IMR-90 (cell line): Measurements from ENCODE around the gene KRT1. TPM values are rescaled to one million over a fixed set of nuclear protein-coding genes. Genes with fewer than 3 reads are reported as not detected.

Experiments used
- ATAC-seq: fragments of 200-7000 bp; cut with Tn5 transposase; 2 replicates; pipeline ENCODE4 v1.9.1; 2020; ENCODE audit warnings: low read depth, mild to moderate bottlenecking, moderate library complexity
- BruUV-seq: library from RNA; stranded (reverse); fragments of 400-500 nt; replicated peaks from 2 replicates; lab custom pipeline; 2021; lab: Mats Ljungman, UMichigan
- CTCF ChIA-PET: fragments of 300-600 bp; formaldehyde crosslinking; extraction: SDS; loops from one replicate; lab custom pipeline; 2021; ENCODE audit warnings: antibody characterized with exemption; lab: Yijun Ruan, JAX
- POLR2A ChIA-PET: fragments of 300-600 bp; sonication (Branson Sonifier 250); formaldehyde crosslinking; loops from one replicate; lab custom pipeline; 2022; ENCODE audit warnings: antibody characterized with exemption; ENCODE audit not compliant: unreplicated experiment; lab: Charles Lee
- DNase-seq: peaks from one replicate; pipeline ENCODE4 v3.0.0; 2013
- H2AFZ ChIP-seq: replicated peaks from 2 replicates; pipeline ENCODE3; 2013; ENCODE audit warnings: low read length, mild to moderate bottlenecking; ENCODE audit not compliant: poor library complexity
- H2AK5ac ChIP-seq: 2 replicates; pipeline ENCODE4 v1.6.1; 2013; ENCODE audit warnings: low read depth, low read length, inconsistent platforms
- H2AK9ac ChIP-seq: replicated peaks from 2 replicates; pipeline ENCODE3; 2013; ENCODE audit warnings: mild to moderate bottlenecking, low read depth, low read length, moderate library complexity; ENCODE audit not compliant: poor library complexity
- H2BK120ac ChIP-seq: 2 replicates; pipeline ENCODE4 v1.6.1; 2013; ENCODE audit warnings: low read depth, low read length, inconsistent platforms
- H2BK15ac ChIP-seq: 3 replicates; pipeline ENCODE4 v1.6.1; 2013; ENCODE audit warnings: low read depth, low read length, inconsistent platforms
- H2BK20ac ChIP-seq: 2 replicates; pipeline ENCODE4 v1.6.1; 2013; ENCODE audit warnings: low read depth, mild to moderate bottlenecking, inconsistent platforms, low read length, moderate library complexity
- H2BK5ac ChIP-seq: 2 replicates; pipeline ENCODE4 v1.6.1; 2013; ENCODE audit warnings: mild to moderate bottlenecking, low read depth, low read length, inconsistent platforms; ENCODE audit not compliant: poor library complexity, severe bottlenecking
- H3K14ac ChIP-seq: replicated peaks from 2 replicates; pipeline ENCODE4 v1.6.1; 2013; ENCODE audit warnings: low read depth, low read length, inconsistent platforms
- H3K18ac ChIP-seq: 2 replicates; pipeline ENCODE4 v1.6.1; 2013; ENCODE audit warnings: low read depth, low read length, control low read depth
- H3K23ac ChIP-seq: 2 replicates; pipeline ENCODE4 v1.6.1; 2013; ENCODE audit warnings: low read depth, low read length, inconsistent platforms
- H3K27ac ChIP-seq: 2 replicates; pipeline ENCODE4 v1.5.1; 2013; ENCODE audit warnings: mild to moderate bottlenecking, control low read depth, low read length; ENCODE audit not compliant: insufficient read depth
- H3K27me3 ChIP-seq: 2 replicates; pipeline ENCODE4 v1.6.1; 2013; ENCODE audit warnings: low read length; ENCODE audit not compliant: control insufficient read depth, insufficient read depth
- H3K36me3 ChIP-seq: 2 replicates; pipeline ENCODE4 v1.6.1; 2013; ENCODE audit warnings: low read length, mixed read lengths; ENCODE audit not compliant: control insufficient read depth, insufficient read depth
- H3K4ac ChIP-seq: 2 replicates; pipeline ENCODE4 v1.6.1; 2013; ENCODE audit warnings: low read depth, low read length, inconsistent platforms
- H3K4me1 ChIP-seq: 2 replicates; pipeline ENCODE4 v1.6.1; 2013; ENCODE audit warnings: low read length, mixed read lengths; ENCODE audit not compliant: control insufficient read depth, insufficient read depth
- H3K4me2 ChIP-seq: 2 replicates; pipeline ENCODE4 v1.6.1; 2013; ENCODE audit warnings: low read depth, mild to moderate bottlenecking, control low read depth, low read length, moderate library complexity
- H3K4me3 ChIP-seq: 2 replicates; pipeline ENCODE4 v1.5.1; 2013; ENCODE audit warnings: low read depth, mild to moderate bottlenecking, control low read depth, low read length, moderate library complexity; ENCODE audit not compliant: insufficient read depth
- H3K56ac ChIP-seq: 2 replicates; pipeline ENCODE4 v1.6.1; 2013; ENCODE audit warnings: low read length, inconsistent platforms; ENCODE audit not compliant: insufficient read depth; ENCODE audit errors: extremely low read depth
- H3K79me1 ChIP-seq, 2 experiments: 2 replicates each; pipeline ENCODE4 v1.6.1; 2013; ENCODE audit warnings: low read length in 2 of 2, inconsistent platforms in 1 of 2, low read depth in 1 of 2
- H3K9ac ChIP-seq: 2 replicates; pipeline ENCODE4 v1.6.1; 2013; ENCODE audit warnings: low read depth, low read length, control low read depth
- H3K9me1 ChIP-seq: 2 replicates; pipeline ENCODE4 v1.6.1; 2013; ENCODE audit warnings: low read length, inconsistent platforms; ENCODE audit not compliant: insufficient read depth
- H3K9me3 ChIP-seq: 2 replicates; pipeline ENCODE4 v1.6.1; 2013; ENCODE audit warnings: low read length; ENCODE audit not compliant: control insufficient read depth, insufficient read depth
- H4K20me1 ChIP-seq: 2 replicates; pipeline ENCODE4 v1.6.1; 2013; ENCODE audit warnings: low read length, inconsistent platforms; ENCODE audit not compliant: insufficient read depth
- H4K5ac ChIP-seq: 2 replicates; pipeline ENCODE4 v1.6.1; 2013; ENCODE audit warnings: mild to moderate bottlenecking, low read depth, low read length, control low read depth
- H4K8ac ChIP-seq, 2 experiments: 2 replicates each; pipeline ENCODE4 v1.6.1; 2013; ENCODE audit warnings: low read depth in 2 of 2, low read length in 2 of 2, control low read depth in 1 of 2, inconsistent platforms in 1 of 2
- H4K91ac ChIP-seq: 2 replicates; pipeline ENCODE4 v1.6.1; 2013; ENCODE audit warnings: low read depth, low read length, inconsistent platforms; ENCODE audit not compliant: insufficient read depth
- BHLHE40 ChIP-seq: fragments of 150-350 bp; IDR thresholded peaks from 2 replicates; pipeline ENCODE4 v1.6.1; 2016; ENCODE audit warnings: mild to moderate bottlenecking, low read depth, low read length
- CEBPB ChIP-seq: IDR thresholded peaks from 2 replicates; pipeline ENCODE4 v1.6.1; 2012; ENCODE audit warnings: low read depth, low read length, improper control_type of control experiment
- CHD1 ChIP-seq: IDR thresholded peaks from 2 replicates; pipeline ENCODE4 v1.6.1; 2012; ENCODE audit warnings: low read depth, low read length, improper control_type of control experiment
- CTCF ChIP-seq: conservative IDR thresholded peaks from 2 replicates; pipeline ENCODE4 v1.5.1; 2012; ENCODE audit warnings: mild to moderate bottlenecking, low read depth, low read length, improper control_type of control experiment
- ELK1 ChIP-seq: fragments of 150-350 bp; IDR thresholded peaks from 2 replicates; pipeline ENCODE4 v1.6.1; 2016; ENCODE audit warnings: low read depth, mild to moderate bottlenecking, low read length, moderate library complexity, borderline replicate concordance
- FOS ChIP-seq: fragments of 150-350 bp; IDR thresholded peaks from 2 replicates; pipeline ENCODE4 v1.6.1; 2016; ENCODE audit warnings: low read depth, low read length
- MAFK ChIP-seq: IDR thresholded peaks from 2 replicates; pipeline ENCODE4 v1.6.1; 2012; ENCODE audit warnings: low read depth, low read length, improper control_type of control experiment
- MXI1 ChIP-seq: IDR thresholded peaks from 2 replicates; pipeline ENCODE4 v1.6.1; 2012; ENCODE audit warnings: low read depth, mild to moderate bottlenecking, low read length, moderate library complexity, borderline replicate concordance
- NFE2L2 ChIP-seq: fragments of 150-350 bp; IDR thresholded peaks from 2 replicates; pipeline ENCODE4 v1.6.1; 2016; ENCODE audit warnings: low read depth, mild to moderate bottlenecking, low read length
- POLR2A ChIP-seq: IDR thresholded peaks from 2 replicates; pipeline ENCODE4 v1.6.1; 2012; ENCODE audit warnings: mild to moderate bottlenecking, low read depth, low read length
- RAD21 ChIP-seq: IDR thresholded peaks from 2 replicates; pipeline ENCODE4 v1.6.1; 2012; ENCODE audit warnings: low read length, improper control_type of control experiment
- RCOR1 ChIP-seq: IDR thresholded peaks from 2 replicates; pipeline ENCODE4 v1.6.1; 2012; ENCODE audit warnings: mild to moderate bottlenecking, low read length, improper control_type of control experiment; ENCODE audit not compliant: insufficient replicate concordance
- RFX5 ChIP-seq: IDR thresholded peaks from 2 replicates; pipeline ENCODE4 v1.8.0; 2012; ENCODE audit warnings: low read depth, mild to moderate bottlenecking, low read length, moderate library complexity
- SMC3 ChIP-seq: fragments of 150-350 bp; IDR thresholded peaks from 2 replicates; pipeline ENCODE4 v1.6.1; 2016; ENCODE audit warnings: low read depth, mild to moderate bottlenecking, antibody characterized with exemption, low read length, moderate library complexity
- USF2 ChIP-seq: fragments of 150-350 bp; IDR thresholded peaks from 2 replicates; pipeline ENCODE4 v1.6.1; 2017; ENCODE audit warnings: mild to moderate bottlenecking, antibody characterized with exemption, low read length, low read depth
- WGBS, 2 experiments: methylation state at CpG; one replicate each; pipeline versions ENCODE4 v1.1.5 to v1.1.7; 2013; ENCODE audit warnings: missing lambda C conversion rate in 2 of 2; ENCODE audit not compliant: insufficient read length in 1 of 2; ENCODE audit errors: extremely low coverage in 2 of 2; 5-methylcytosine and 5-hydroxymethylcytosine counted together
- dilution Hi-C: fragments of 300-500 bp; cut with HindIII; formaldehyde crosslinking; loops from one replicate; pipeline ENCODE4 v1.14.3; 2018; ENCODE audit warnings: low sequenced_read_pairs; ENCODE audit not compliant: unreplicated experiment
- in situ Hi-C: fragments of 300-500 bp; cut with MboI; formaldehyde crosslinking; loops from 3 replicates; pipeline ENCODE4 v1.14.3; 2019; ENCODE audit warnings: low sequenced_read_pairs, inconsistent platforms, mixed read lengths
- intact Hi-C: fragments of 100-400 bp; cut with micrococcal nuclease; formaldehyde crosslinking; loops from 2 replicates; pipeline ENCODE4 v1.10.0; 2022
- polyA plus RNA-seq, 3 experiments: library from polyadenylated mRNA; depleted of rRNA; stranded (reverse); fragments of >200 nt; gene quantifications; 2 replicates each; pipeline ENCODE4 v1.2.3, GENCODE V29; 2012; ENCODE audit warnings: low replicate concordance in 1 of 3
- total RNA-seq: library from RNA; depleted of rRNA; stranded (reverse); fragments of >200 nt; gene quantifications from 2 replicates; pipeline ENCODE4 v1.2.3, GENCODE V29; 2012

Gene KRT1
- total and polyA plus RNA-seq, 2 of the 4 experiments (the other 2 are of a cell fraction) = not detected

GRCh38 chr12:52631676-52632459 lies 48.3 kb downstream of the KRT1 start:
- CTCF ChIA-PET = no interaction called here

More at GRCh38 chr12:52631676-52632459, 48.3 kb downstream of the KRT1 start:
- POLR2A ChIA-PET = no interaction called here
- Histone ChIP-seq H2AFZ (no peak overlapping the region), H4K20me1 (no peaks in the 10 kb centered on the region; the same call in 1 of the 2 replicates), H3K14ac (no peak overlapping the region), H2BK20ac (no peak overlapping the region), H3K36me3 (no peaks in the 10 kb centered on the region), H3K56ac (no peak overlapping the region), H3K18ac (no peak overlapping the region), H2BK15ac (no peak overlapping the region), H3K27ac (no peak overlapping the region), H3K9me1 (no peaks in the 10 kb centered on the region), H3K9me3 (no peaks in the 10 kb centered on the region), H4K8ac (no peak overlapping the region), H2AK5ac (no peak overlapping the region), H3K4me3 (no peak overlapping the region), H3K9ac (no peak overlapping the region), H3K79me1 (no peaks in the 10 kb centered on the region), H4K91ac (no peak overlapping the region), H2AK9ac (no peak overlapping the region), H3K4ac (no peak overlapping the region), H3K4me1 (no peaks in the 10 kb centered on the region), H3K27me3 (peaks cover 9% of the 10 kb centered on the region; the same call in 1 of the 2 replicates), H2BK120ac (no peak overlapping the region), H4K5ac (no peak overlapping the region), H3K23ac (no peak overlapping the region), H2BK5ac (no peak overlapping the region), H3K4me2 (no peak overlapping the region)
- WGBS, 2 experiments = 58% methylated on average over 5 of the region's 6 CpGs; no CpG with 5 or more reads in 1 of the 2 experiments
- intact Hi-C loops (no loop called here), dilution Hi-C loops (no loop called here), in situ Hi-C loops (no loop called here)
- no peak for ATAC-seq
- DNase-seq = no peak
- no TSS peak for BruUV-seq
- TF ChIP-seq USF2 (no peak), CTCF (no peak), FOS (no peak), SMC3 (no peak), MAFK (no peak), NFE2L2 (no peak), BHLHE40 (no peak), RFX5 (no peak), ELK1 (no peak), RAD21 (no peak), CEBPB (no peak), POLR2A (no peak), CHD1 (no peak), MXI1 (no peak), RCOR1 (no peak)
